ENCODE measurements around the gene OR6C75. TPM values are rescaled to one million over a fixed set of nuclear protein-coding genes. Genes with fewer than 3 reads are reported as not detected.
A peak's percentile ranks its signal among the peaks of the same experiment; 100 is the strongest.
"Not testable (repeated sequence)": the region's sequence is repeated elsewhere in the genome, so short reads cannot be mapped to it uniquely, and the experiment has no call there.

OR6C75 gene
- total RNA-seq, 6 experiments from 2014 or later: not detected

DNA sequence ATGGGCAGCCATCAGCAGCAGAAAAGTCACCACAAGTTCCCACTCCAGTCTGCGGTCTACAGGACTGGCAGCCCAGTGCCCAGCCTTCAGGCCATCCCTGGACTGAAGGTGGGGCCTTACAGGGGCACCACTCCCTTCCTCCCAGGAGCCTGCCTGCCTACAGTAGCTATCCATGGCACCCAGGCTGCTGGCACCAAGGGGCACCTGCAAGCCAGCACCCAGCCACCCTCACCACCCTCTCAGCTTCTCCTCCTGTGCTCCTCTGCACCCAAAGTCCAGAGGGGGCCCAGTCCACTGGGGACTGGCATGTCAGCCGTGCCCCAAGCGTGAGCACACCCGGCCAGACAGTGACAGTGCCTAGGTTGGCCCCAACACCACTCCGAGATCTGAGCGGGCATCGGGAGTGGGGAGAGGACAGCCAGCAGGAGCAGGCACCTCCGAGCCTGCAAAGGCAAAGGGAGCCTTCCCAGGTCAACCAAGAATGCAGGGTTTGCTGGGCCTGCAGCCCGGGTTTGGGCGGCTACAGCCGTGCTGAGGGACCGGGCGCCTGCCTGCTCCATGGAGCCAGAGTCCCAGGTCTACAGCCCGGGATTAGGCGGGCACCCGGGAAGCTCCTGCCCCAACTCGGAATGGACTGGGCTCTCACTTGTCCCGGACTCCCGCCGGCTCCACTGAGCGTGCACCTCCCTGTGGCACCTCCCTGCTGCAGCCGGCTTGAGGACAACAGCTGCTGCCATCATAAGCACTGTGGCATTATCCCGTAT lies 29.4 kb downstream of the OR6C75 start:
- ATAC-seq (peak in 1 of 4 donors; percentile 38), DNase-seq (no peak)
- 64% methylated on average over 4 of the region's 23 CpGs for WGBS (ENCODE audit: insufficient coverage, low coverage, low lambda C conversion rate, missing lambda C conversion rate)
- no peaks in the 10 kb centered on the region for H3K36me3 ChIP-seq
- no peaks in the 10 kb centered on the region for H3K4me1 ChIP-seq
- TF ChIP-seq, protein P1, sequence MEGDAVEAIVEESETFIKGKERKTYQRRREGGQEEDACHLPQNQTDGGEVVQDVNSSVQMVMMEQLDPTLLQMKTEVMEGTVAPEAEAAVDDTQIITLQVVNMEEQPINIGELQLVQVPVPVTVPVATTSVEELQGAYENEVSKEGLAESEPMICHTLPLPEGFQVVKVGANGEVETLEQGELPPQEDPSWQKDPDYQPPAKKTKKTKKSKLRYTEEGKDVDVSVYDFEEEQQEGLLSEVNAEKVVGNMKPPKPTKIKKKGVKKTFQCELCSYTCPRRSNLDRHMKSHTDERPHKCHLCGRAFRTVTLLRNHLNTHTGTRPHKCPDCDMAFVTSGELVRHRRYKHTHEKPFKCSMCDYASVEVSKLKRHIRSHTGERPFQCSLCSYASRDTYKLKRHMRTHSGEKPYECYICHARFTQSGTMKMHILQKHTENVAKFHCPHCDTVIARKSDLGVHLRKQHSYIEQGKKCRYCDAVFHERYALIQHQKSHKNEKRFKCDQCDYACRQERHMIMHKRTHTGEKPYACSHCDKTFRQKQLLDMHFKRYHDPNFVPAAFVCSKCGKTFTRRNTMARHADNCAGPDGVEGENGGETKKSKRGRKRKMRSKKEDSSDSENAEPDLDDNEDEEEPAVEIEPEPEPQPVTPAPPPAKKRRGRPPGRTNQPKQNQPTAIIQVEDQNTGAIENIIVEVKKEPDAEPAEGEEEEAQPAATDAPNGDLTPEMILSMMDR (IDR thresholded peaks at IDR 0.05): no peak
- no peak for TF ChIP-seq POLR2A (IDR thresholded peaks at IDR 0.05)
- no peak overlapping the region for H3K4me3 ChIP-seq
- no peak overlapping the region for H3K27ac ChIP-seq
- no peaks in the 10 kb centered on the region for H3K27me3 ChIP-seq
- intact Hi-C loops (cut with DNase I): no loop called here
- H3K9me3 ChIP-seq: no peaks in the 10 kb centered on the region

DNA sequence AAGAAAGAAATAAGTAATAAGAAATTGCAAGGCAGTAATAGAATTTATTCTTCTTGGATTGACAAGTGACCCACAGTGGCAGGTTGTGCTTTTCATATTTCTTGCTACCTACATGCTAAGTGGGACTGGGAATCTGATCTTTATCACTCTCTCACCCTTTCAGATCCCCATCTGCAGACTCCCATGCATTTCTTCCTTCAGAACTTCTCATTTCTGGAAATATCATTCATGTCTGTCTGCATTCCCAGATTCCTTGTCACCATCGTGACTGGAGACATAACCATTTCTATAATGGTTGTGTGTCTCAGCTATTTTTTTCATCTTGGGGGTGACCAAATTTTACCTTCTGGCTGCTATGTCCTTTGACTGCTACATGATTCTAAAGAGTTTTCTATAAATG lies 33.6 kb downstream of the OR6C75 start:
- intact Hi-C loops (cut with DNase I): no loop called here
- H3K27ac ChIP-seq: no peak overlapping the region
- H3K27me3 ChIP-seq: no peaks in the 10 kb centered on the region
- H3K36me3 ChIP-seq: no peaks in the 10 kb centered on the region
- no peak overlapping the region for H3K4me3 ChIP-seq
- ATAC-seq (no peak), DNase-seq (no peak)
- H3K9me3 ChIP-seq: no peaks in the 10 kb centered on the region
- H3K4me1 ChIP-seq: no peaks in the 10 kb centered on the region
- WGBS (ENCODE audit: insufficient coverage, low coverage, low lambda C conversion rate, missing lambda C conversion rate): 58% methylated on average over 1 of the region's 1 CpG
- TF ChIP-seq, protein P1 (IDR thresholded peaks at IDR 0.05): no peak
- TF ChIP-seq POLR2A (IDR thresholded peaks at IDR 0.05): no peak

DNA sequence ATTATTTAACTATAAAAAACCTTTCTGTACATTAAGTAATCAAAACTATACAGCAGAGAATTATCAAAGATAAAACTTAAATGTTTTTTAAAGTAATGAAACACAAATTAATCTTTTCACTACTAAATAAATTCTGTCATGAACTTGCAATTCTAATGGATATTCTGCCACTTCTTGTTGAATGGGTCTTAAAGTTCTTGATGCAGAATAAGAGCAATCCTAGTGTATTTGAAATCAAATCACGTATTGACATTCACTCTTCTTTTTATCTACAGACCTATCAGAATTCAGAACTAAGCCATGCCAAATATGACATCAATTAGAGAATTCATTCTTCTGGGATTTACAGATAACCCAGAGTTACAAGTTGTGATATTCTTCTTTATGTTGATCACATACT lies 37.5 kb downstream of the OR6C75 start, which contains the start of gene OR6C65:
Gene OR6C65, plus strand, starts transcription at position 301 of the 400 bp plus-strand sequence. Its CDS starts 0 bp downstream, at position 301.
- Histone ChIP-seq H3K9me3 (no peaks in the 10 kb centered on the region), H3K4me1 (no peaks in the 10 kb centered on the region), H3K4me3 (no peak within 1 kb of the TSS), H3K36me3 (no peaks in the 10 kb centered on the region), H3K27ac (no peak within 1 kb of the TSS), H3K27me3 (no peaks in the 10 kb centered on the region)
- intact Hi-C loops (cut with DNase I): no loop called here
- ATAC-seq (no peak), DNase-seq (no peak)
- 80% methylated on average over 1 of the region's 1 CpG for WGBS (ENCODE audit: insufficient coverage, low coverage, low lambda C conversion rate, missing lambda C conversion rate)
- no peak for TF ChIP-seq POLR2A (IDR thresholded peaks at IDR 0.05)
- TF ChIP-seq, protein P1 (IDR thresholded peaks at IDR 0.05): no peak

GRCh38 chr12:55407866-55408265 lies 45.1 kb downstream of the OR6C75 start:
- intact Hi-C loops (cut with DNase I): no loop called here
- DNase-seq (no peak), ATAC-seq (no peak)
- peaks cover 0 to 3% (median 0%) of the 10 kb centered on the region in 4 donors for H3K9me3 ChIP-seq
- 33% methylated on average over 1 of the region's 1 CpG for WGBS (ENCODE audit: insufficient coverage, low coverage, low lambda C conversion rate, missing lambda C conversion rate)
- no peaks in the 10 kb centered on the region for H3K4me1 ChIP-seq
- H3K36me3 ChIP-seq: no peaks in the 10 kb centered on the region
- no peaks in the 10 kb centered on the region for H3K27me3 ChIP-seq
- H3K4me3 ChIP-seq: no peak overlapping the region
- H3K27ac ChIP-seq: no peak overlapping the region
- TF ChIP-seq POLR2A (IDR thresholded peaks at IDR 0.05): no peak
- TF ChIP-seq, protein P1 (IDR thresholded peaks at IDR 0.05): no peak

DNA sequence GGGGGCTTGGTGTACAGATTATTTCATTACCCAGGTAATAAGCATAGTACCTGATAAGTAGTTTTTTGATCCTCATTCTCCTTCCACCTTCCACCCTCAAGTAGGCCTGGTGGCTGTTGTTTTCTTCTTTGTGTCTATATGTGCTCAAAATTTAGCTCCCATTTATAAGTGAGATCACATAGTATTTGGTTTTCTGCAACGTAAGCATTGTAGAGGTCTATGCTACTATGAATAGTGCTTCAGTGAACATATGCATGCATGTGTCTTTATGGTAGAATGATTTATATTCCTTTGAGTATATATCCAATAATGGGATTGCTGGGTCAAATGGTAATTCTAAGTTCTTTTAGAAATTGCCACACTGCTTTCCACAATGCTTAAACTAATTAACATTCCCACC lies 46.4 kb downstream of the OR6C75 start:
- ATAC-seq; H3K27ac ChIP-seq; DNase-seq; H3K4me3 ChIP-seq; H3K4me1 ChIP-seq; intact Hi-C loops (cut with DNase I); H3K27me3 ChIP-seq; H3K9me3 ChIP-seq; H3K36me3 ChIP-seq: not testable (repeated sequence)
- 69% methylated on average over 1 of the region's 1 CpG for WGBS (ENCODE audit: insufficient coverage, low coverage, low lambda C conversion rate, missing lambda C conversion rate)

GRCh38 chr12:55412138-55412537 lies 49.4 kb downstream of the OR6C75 start:
- H3K27ac ChIP-seq; H3K4me1 ChIP-seq; H3K9me3 ChIP-seq; H3K4me3 ChIP-seq; DNase-seq; intact Hi-C loops (cut with DNase I); H3K27me3 ChIP-seq; ATAC-seq; H3K36me3 ChIP-seq: not testable (repeated sequence)
- WGBS (ENCODE audit: insufficient coverage, low coverage, low lambda C conversion rate, missing lambda C conversion rate): 100% methylated on average over 1 of the region's 15 CpGs

DNA sequence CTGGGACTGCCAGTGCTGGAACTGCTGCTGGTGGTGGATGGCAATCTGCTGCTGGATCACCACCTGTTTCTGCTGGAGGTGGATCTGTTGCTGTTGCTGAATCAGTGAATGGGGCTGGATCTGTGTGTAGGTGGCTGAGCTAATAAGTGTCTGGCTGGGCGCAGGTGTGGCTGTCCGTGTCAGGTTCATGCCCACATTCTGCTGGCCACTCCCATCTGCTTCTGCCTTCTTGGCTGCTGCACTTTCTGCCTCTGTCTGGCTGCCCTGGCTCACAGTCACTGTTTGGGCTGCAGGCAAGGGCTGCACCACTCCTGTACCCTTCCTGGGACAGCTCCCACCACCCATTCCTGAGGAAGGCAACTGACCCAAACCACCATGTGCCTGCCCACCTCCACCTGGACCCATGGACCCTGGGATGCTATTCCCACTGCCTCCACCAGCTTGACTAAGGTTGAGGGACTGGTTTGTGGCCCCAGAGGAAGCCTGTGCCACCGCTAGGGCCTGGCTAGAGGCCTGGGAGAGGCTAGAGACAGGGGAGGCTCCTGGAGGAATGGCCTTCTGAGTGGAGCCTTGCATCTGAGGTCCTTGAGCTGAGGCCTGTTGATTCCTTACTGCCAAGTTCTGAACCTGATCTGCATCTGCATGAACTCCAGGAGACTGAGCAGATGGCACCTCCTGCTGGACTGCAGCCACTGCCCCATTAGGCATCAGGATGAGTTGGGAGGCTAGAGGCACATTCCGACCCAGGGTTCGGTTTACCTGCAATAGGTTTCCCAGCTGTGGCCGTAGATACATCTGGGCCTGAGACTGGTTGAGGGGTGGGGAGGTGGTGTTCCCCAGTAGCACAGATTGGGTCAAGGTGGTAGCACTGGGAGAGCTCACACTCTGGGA lies 51.0 kb downstream of the OR6C75 start:
- H3K27me3 ChIP-seq; H3K36me3 ChIP-seq; DNase-seq; H3K4me1 ChIP-seq; intact Hi-C loops (cut with DNase I); H3K27ac ChIP-seq; H3K9me3 ChIP-seq; H3K4me3 ChIP-seq: not testable (repeated sequence)
- no CpG with 5 or more reads among the region's 6 CpGs for WGBS (ENCODE audit: insufficient coverage, low coverage, low lambda C conversion rate, missing lambda C conversion rate)
- peak; percentile 11 to 67 (median 13) for ATAC-seq
